ENCODE measurements around the gene RAB11FIP2.

Gene RAB11FIP2

DNA sequence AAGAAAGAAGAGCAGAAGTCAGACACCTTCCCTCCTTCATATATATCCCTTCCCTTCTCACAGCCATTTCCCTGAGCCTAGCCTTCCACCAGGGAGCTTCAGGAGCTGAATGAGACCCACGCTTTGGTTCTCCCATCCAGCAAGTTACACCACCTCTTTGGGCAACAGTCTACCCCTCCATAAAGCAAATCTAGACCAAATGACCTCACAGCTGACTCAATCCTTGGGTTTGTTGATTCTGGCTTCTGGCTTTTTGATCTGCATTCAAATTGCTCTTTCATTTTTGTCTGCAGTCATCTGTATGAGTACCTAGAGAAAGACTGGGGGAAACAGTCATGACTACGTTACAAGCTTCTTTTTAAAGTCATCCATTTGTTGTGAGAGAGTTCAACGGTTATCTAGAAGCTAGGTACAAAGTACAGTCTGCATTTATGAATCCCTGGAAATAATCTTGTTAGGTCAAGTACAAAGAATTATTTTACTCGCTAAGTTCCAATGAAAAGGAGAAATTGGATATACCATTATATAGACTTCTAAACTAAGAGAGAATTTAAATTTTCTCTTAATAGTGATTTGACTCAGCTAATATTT is 86.3 kb downstream of the RAB11FIP2 start:
- H3K9ac ChIP-seq: no peak overlapping the region
- H3K79me2 ChIP-seq: no peaks in the 10 kb centered on the region
- no peak overlapping the region for H3K4me3 ChIP-seq (ENCODE audit: low read depth, low read length)
- no peak overlapping the region for H3K27ac ChIP-seq
- no peaks in the 10 kb centered on the region for H3K27me3 ChIP-seq (ENCODE audit: control insufficient read depth, insufficient read depth, low read length)
- H3K4me2 ChIP-seq (ENCODE audit: low read length): no peak overlapping the region
- no peaks in the 10 kb centered on the region for H3K4me1 ChIP-seq
- H2AFZ ChIP-seq: no peak overlapping the region
- H3K36me3 ChIP-seq (ENCODE audit: control insufficient read depth, insufficient read depth, low read length): no peaks in the 10 kb centered on the region
- TF ChIP-seq, protein P1, sequence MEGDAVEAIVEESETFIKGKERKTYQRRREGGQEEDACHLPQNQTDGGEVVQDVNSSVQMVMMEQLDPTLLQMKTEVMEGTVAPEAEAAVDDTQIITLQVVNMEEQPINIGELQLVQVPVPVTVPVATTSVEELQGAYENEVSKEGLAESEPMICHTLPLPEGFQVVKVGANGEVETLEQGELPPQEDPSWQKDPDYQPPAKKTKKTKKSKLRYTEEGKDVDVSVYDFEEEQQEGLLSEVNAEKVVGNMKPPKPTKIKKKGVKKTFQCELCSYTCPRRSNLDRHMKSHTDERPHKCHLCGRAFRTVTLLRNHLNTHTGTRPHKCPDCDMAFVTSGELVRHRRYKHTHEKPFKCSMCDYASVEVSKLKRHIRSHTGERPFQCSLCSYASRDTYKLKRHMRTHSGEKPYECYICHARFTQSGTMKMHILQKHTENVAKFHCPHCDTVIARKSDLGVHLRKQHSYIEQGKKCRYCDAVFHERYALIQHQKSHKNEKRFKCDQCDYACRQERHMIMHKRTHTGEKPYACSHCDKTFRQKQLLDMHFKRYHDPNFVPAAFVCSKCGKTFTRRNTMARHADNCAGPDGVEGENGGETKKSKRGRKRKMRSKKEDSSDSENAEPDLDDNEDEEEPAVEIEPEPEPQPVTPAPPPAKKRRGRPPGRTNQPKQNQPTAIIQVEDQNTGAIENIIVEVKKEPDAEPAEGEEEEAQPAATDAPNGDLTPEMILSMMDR (IDR thresholded peaks at IDR 0.05): no peak
- H3K9me3 ChIP-seq (ENCODE audit: control insufficient read depth, low read length): no peaks in the 10 kb centered on the region

DNA sequence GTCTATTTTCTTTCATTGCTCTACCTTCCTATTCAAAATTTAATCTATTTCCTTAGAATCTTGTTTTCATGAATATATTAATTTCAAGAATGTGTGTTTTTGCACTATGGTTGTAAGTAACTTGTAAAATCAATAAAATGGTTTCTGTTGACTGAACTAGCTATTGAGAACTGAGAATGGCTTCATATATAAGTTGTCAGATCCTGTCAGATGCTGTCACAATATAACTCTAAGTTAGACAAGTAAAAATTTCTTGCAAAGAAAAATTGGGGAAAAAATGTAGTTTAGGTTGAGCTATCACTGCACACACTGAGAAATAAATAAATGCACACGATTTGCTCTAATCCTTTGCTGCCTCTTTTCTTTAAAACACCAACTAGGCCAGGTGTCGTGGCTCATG is 89.8 kb downstream of the RAB11FIP2 start:
- no peak overlapping the region for H3K27ac ChIP-seq
- H3K79me2 ChIP-seq: no peaks in the 10 kb centered on the region
- no peak overlapping the region for H2AFZ ChIP-seq
- H3K9me3 ChIP-seq (ENCODE audit: control insufficient read depth, low read length): no peaks in the 10 kb centered on the region
- H3K36me3 ChIP-seq (ENCODE audit: control insufficient read depth, insufficient read depth, low read length): no peaks in the 10 kb centered on the region
- no peaks in the 10 kb centered on the region for H3K27me3 ChIP-seq (ENCODE audit: control insufficient read depth, insufficient read depth, low read length)
- no peak overlapping the region for H3K4me2 ChIP-seq (ENCODE audit: low read length)
- no peak overlapping the region for H3K9ac ChIP-seq
- TF ChIP-seq, protein P1 (IDR thresholded peaks at IDR 0.05): no peak
- no peaks in the 10 kb centered on the region for H3K4me1 ChIP-seq
- H3K4me3 ChIP-seq (ENCODE audit: low read depth, low read length): no peak overlapping the region

DNA sequence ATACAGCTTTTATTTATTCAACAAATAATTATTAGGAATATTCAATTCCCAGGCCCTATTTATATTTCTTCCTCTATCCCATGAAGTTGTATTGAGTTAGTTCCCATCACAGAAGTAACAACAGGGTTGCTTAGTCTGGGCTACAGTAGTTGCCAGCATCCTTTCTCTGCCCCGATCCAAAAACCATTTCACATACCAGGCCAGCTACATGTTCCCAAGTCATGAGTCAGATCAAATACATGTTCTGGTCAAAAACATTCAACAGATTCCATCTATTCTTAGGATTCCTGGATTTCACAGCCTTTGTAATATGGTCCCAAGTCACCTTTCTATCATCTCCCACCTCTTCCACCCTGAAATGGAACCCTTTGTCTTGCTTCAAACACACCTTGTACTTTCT is 91.6 kb downstream of the RAB11FIP2 start:
- no peaks in the 10 kb centered on the region for H3K79me2 ChIP-seq
- TF ChIP-seq, protein P1 (IDR thresholded peaks at IDR 0.05): no peak
- no peaks in the 10 kb centered on the region for H3K4me1 ChIP-seq
- H3K27me3 ChIP-seq (ENCODE audit: control insufficient read depth, insufficient read depth, low read length): no peaks in the 10 kb centered on the region
- no peak overlapping the region for H2AFZ ChIP-seq
- no peak overlapping the region for H3K27ac ChIP-seq
- no peak overlapping the region for H3K4me2 ChIP-seq (ENCODE audit: low read length)
- H3K4me3 ChIP-seq (ENCODE audit: low read depth, low read length): no peak overlapping the region
- no peak overlapping the region for H3K9ac ChIP-seq
- no peaks in the 10 kb centered on the region for H3K9me3 ChIP-seq (ENCODE audit: control insufficient read depth, low read length)
- no peaks in the 10 kb centered on the region for H3K36me3 ChIP-seq (ENCODE audit: control insufficient read depth, insufficient read depth, low read length)

Measured in parathyroid adenoma (tissue), 2 donors.